DOHH2 (cell line): ENCODE data around the gene VGLL4.

ENCODE experiments used
- H3F3A ChIP-seq: fragments of 200-600 bp; sonication (generic), shearing (Covaris generic); 2 replicates; pipeline ENCODE4 v1.6.0; 2016; ENCODE audit warnings: antibody characterized with exemption, mild to moderate bottlenecking; ENCODE audit not compliant: control insufficient read depth, insufficient read depth
- H3K27ac ChIP-seq: fragments of 200-600 bp; sonication (generic); 2 replicates; pipeline ENCODE4 v1.5.1; 2014; ENCODE audit warnings: low read depth, mild to moderate bottlenecking, low read length, moderate library complexity
- H3K27me3 ChIP-seq: fragments of 200-600 bp; sonication (generic); 2 replicates; pipeline ENCODE4 v1.6.1; 2014; ENCODE audit warnings: mild to moderate bottlenecking, low read length, mixed read lengths; ENCODE audit not compliant: control insufficient read depth
- H3K36me3 ChIP-seq: fragments of 200-600 bp; sonication (generic); 2 replicates; pipeline ENCODE4 v1.6.1; 2014; ENCODE audit warnings: mild to moderate bottlenecking, low read length, moderate library complexity, mixed read lengths; ENCODE audit not compliant: control insufficient read depth
- H3K4me1 ChIP-seq: fragments of 200-600 bp; sonication (generic); 2 replicates; pipeline ENCODE4 v1.6.1; 2014; ENCODE audit warnings: mild to moderate bottlenecking, low read length, mixed read lengths; ENCODE audit not compliant: control insufficient read depth
- H3K4me2 ChIP-seq: fragments of 200-600 bp; sonication (generic); 2 replicates; pipeline ENCODE4 v1.6.0; 2014; ENCODE audit warnings: mild to moderate bottlenecking, low read length, moderate library complexity
- H3K4me3 ChIP-seq: fragments of 200-600 bp; sonication (generic); 2 replicates; pipeline ENCODE4 v1.5.1; 2014; ENCODE audit warnings: mild to moderate bottlenecking, low read length, mixed read lengths
- H3K79me2 ChIP-seq: fragments of 200-600 bp; sonication (generic); 2 replicates; pipeline ENCODE4 v1.6.1; 2014; ENCODE audit warnings: mild to moderate bottlenecking, low read length, mixed read lengths; ENCODE audit not compliant: control insufficient read depth
- H3K9me2 ChIP-seq: fragments of 200-600 bp; sonication (generic); replicated peaks from 2 replicates; pipeline ENCODE4 v1.6.1; 2014; ENCODE audit warnings: mild to moderate bottlenecking, low read length, mixed read lengths; ENCODE audit not compliant: control insufficient read depth
- H3K9me3 ChIP-seq: fragments of 200-600 bp; sonication (generic); 2 replicates; pipeline ENCODE4 v1.6.1; 2014; ENCODE audit warnings: antibody characterized with exemption, low read length, mixed read lengths; ENCODE audit not compliant: control insufficient read depth, insufficient read depth
- H4K20me1 ChIP-seq: fragments of 200-600 bp; sonication (generic); 2 replicates; pipeline ENCODE4 v1.6.0; 2014; ENCODE audit warnings: low read depth, mild to moderate bottlenecking, antibody characterized with exemption, low read length, moderate library complexity; ENCODE audit not compliant: control insufficient read depth, insufficient read depth
- CTCF ChIP-seq: fragments of 200-600 bp; sonication (generic); IDR thresholded peaks from one replicate; pipeline ENCODE4 v1.5.1; 2014; ENCODE audit warnings: antibody characterized with exemption, mild to moderate bottlenecking, low read depth, low read length; ENCODE audit not compliant: poor library complexity, severe bottlenecking
- EZH2phosphoT487 ChIP-seq: fragments of 200-600 bp; sonication (generic); IDR thresholded peaks from 2 replicates; pipeline ENCODE4 v1.6.1; 2017; ENCODE audit warnings: borderline replicate concordance, mild to moderate bottlenecking, antibody characterized with exemption, low read length, moderate library complexity, mixed read lengths

VGLL4 gene

GRCh38 chr3:11625376-11626083 lies 18.2 kb downstream of the VGLL4 start:
- peaks cover 59% of the 10 kb centered on the region for H3K4me1 ChIP-seq
- peaks cover 31% of the 10 kb centered on the region for H3K36me3 ChIP-seq
- H3K79me2 ChIP-seq: peaks cover 100% of the 10 kb centered on the region
- peaks cover 50% of the 10 kb centered on the region for H4K20me1 ChIP-seq
- H3K4me3 ChIP-seq: no peak overlapping the region
- H3K9me3 ChIP-seq: no peaks in the 10 kb centered on the region
- no peaks in the 10 kb centered on the region for H3K9me2 ChIP-seq
- no peaks in the 10 kb centered on the region for H3F3A ChIP-seq
- H3K4me2 ChIP-seq: no peak overlapping the region
- no peak for TF ChIP-seq EZH2phosphoT487
- TF ChIP-seq CTCF: no peak
- no peaks in the 10 kb centered on the region for H3K27me3 ChIP-seq
- H3K27ac ChIP-seq: no peak overlapping the region

- no peak overlapping the region for H3K4me3 ChIP-seq
- no peak overlapping the region for H3K27ac ChIP-seq
- no peaks in the 10 kb centered on the region for H3K27me3 ChIP-seq
- peaks cover 32% of the 10 kb centered on the region for H3K36me3 ChIP-seq
- no peaks in the 10 kb centered on the region for H3K9me2 ChIP-seq
- peaks cover 66% of the 10 kb centered on the region for H3K4me1 ChIP-seq
- TF ChIP-seq EZH2phosphoT487: no peak
- TF ChIP-seq CTCF: no peak
- no peak overlapping the region for H3K4me2 ChIP-seq
- H4K20me1 ChIP-seq: peaks cover 50% of the 10 kb centered on the region
- H3K79me2 ChIP-seq: peaks cover 100% of the 10 kb centered on the region
- no peaks in the 10 kb centered on the region for H3F3A ChIP-seq
- H3K9me3 ChIP-seq: no peaks in the 10 kb centered on the region
Measured at GRCh38 chr3:11624704-11625375, 18.9 kb downstream of the VGLL4 start.

GRCh38 chr3:11624161-11624560 lies 19.6 kb downstream of the VGLL4 start:
- H3K27ac ChIP-seq: no peak overlapping the region
- peaks cover 100% of the 10 kb centered on the region for H3K79me2 ChIP-seq
- peaks cover 35% of the 10 kb centered on the region for H3K36me3 ChIP-seq
- no peak overlapping the region for H3K4me3 ChIP-seq
- H3K9me2 ChIP-seq: no peaks in the 10 kb centered on the region
- no peak overlapping the region for H3K4me2 ChIP-seq
- H3K9me3 ChIP-seq: no peaks in the 10 kb centered on the region
- H3K27me3 ChIP-seq: no peaks in the 10 kb centered on the region
- TF ChIP-seq CTCF (no peak), EZH2phosphoT487 (no peak)
- H3K4me1 ChIP-seq: peaks cover 67% of the 10 kb centered on the region
- peaks cover 55% of the 10 kb centered on the region for H4K20me1 ChIP-seq
- H3F3A ChIP-seq: no peaks in the 10 kb centered on the region
